GM21447 (cell line): ENCODE data around the gene PSMD6.

Source experiments
- ATAC-seq: cut with Tn5 transposase; IDR thresholded peaks from one replicate; pipeline ENCODE4 v1.9.1; 2021; ENCODE audit not compliant: unreplicated experiment

PSMD6 gene

GRCh38 chr3:64011685-64012084 lies 11.6 kb downstream of the PSMD6 start:
- ATAC-seq = no peak

GRCh38 chr3:64010199-64010598 lies 13.1 kb downstream of the PSMD6 start:
- ATAC-seq = no peak

DNA sequence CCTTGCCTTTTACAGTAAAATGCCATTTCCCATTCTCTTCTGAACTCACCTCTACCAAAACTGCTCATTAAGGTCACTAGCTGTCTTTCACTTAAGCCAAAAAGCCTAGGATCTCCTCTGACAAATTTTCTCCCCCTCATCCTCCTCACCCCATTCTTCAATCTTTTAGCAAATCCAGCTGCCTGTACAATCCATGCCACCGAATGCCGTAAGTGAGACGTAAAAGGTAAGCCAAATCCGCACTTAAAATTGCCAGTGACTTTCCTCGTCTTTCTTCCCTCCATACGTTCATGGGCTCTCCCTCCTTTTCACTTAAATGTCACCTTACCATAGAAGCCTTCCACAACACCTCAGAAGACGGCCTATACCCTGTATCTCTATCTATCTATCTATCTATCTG lies 13.8 kb downstream of the PSMD6 start:
- ATAC-seq = no peak

GRCh38 chr3:64008487-64009351 lies 14.6 kb downstream of the PSMD6 start:
- ATAC-seq = no peak

GRCh38 chr3:64008017-64008416 lies 15.3 kb downstream of the PSMD6 start:
- ATAC-seq = no peak

- ATAC-seq = no peak
Observed at GRCh38 chr3:64003589-64003988, 19.7 kb downstream of the PSMD6 start.

DNA sequence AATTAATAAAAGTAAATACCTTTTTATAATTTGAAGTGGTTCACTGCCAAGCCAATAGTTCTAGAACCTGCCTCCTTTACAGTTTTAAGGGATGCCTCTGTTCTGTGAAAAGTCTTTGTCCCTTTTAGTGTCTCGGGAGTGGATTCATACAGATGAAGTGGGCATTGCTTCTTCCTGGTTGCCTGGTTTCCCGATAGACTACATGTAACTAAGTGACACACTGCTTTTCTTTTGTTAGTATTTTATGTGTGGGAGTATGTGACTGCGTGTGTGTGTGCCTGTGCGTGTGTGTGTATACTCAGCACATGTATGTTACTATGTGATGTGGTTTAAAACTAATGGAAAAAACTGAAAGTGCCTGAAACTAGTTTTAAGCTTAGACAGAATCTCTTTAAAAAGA lies 21.1 kb downstream of the PSMD6 start:
- ATAC-seq = no peak

DNA sequence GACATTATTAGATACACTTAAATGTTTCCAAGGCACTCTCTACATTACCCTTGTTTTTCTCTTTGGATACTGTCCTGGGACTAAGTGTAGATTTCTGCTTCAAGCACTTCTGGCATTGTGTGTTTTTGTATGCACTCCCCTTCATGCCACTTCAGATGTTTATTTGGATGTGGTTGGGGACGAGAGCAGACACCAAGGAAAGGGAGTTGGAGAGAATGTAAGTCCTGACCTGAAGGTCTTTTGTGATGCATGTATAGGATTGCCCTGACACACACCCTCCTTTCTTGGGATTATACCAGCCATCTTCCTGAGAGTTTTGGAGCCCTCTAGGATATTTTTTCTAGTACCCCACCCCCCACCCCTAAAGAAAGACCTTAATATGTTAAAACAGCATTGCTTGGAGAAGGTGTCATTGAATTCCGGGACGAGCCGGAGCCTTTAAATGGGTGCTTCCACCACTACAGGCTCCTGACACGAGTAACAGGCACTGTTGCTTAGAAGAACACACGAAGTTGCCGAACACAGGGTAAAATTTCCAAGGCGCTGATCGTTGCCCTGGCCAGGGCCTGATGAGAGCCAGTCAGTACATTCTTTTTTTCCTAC lies 22.7 kb downstream of the PSMD6 start:
- no peak for ATAC-seq

DNA sequence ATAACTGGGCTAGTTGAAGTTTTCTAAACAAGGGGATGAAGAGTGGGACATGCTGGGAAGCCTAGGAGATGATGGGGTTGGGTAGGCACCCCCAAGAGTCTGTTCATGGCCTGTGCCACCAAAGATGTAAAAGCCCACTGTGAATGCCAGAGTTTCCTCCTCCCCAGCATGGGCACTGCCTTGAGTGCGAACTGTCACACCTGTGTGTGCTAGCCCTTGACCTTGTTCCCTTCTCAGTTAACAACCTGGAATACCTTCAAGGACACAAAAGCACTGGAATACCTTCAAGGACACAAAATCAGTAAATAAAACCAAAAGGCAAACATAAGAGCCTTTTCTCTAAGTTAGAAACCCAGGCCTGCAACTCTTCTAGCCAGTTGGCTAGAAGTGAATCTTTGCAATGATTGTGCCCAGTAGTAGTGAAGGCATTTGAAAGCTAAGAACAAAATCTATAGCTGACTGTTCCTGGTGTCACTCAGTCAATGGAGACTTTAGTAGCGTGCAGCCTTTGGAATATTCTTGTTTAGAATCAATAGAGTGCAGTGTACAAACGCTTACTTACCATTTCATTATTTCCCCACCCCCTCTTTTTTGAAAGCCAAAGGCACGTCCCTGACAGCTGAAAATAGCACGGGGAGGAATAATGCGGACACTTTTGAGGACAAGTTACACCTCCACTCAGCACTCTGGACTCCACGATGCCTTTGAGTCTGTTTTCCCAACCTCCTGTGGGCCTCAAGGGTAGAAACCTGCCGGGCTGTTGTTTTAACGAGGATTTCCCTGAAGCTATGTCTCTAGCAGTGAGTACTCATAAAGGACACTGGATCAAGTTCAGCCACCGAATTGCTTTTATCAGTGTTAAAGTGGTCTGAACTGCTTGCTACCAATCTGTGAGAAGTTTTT lies 24.2 kb downstream of the PSMD6 start:
- no peak for ATAC-seq

- ATAC-seq = no peak
Observed at GRCh38 chr3:63995086-63995485, 28.2 kb downstream of the PSMD6 start.

GRCh38 chr3:63993653-63994079 lies 29.6 kb downstream of the PSMD6 start:
- ATAC-seq = peak; percentile 84

DNA sequence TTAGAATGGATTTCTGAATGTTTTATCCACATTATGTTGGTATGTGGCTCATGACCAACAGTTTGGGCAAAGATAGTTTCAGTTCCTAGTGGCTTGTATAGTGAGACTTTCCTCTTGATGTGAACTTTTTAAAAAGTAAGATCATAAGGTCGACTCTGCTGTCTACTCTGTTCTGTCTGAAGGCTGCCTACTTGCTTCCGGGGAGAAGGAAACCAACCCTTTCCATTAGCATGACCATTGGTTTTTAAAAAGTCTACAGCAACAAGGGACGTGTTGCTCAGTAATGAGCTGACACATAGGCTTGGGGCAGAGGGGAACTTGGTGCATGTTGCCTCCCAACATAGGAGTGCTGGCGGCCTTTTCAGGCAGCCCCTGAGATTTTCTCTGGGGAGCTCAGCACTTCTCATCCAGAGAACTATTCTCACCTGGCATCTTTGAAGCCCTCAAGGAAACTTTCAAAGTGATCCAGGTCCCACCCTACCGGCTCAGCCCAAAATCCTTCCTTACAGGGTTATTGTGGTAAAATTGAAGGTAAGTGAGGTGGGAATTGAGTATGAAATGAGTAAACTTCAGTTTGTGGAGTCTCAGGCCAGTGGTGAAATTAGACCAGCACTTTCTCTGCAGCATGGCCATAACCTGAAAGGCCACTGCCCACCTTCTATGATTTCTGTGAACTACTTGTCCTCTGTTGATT lies 30.6 kb downstream of the PSMD6 start:
- ATAC-seq = no peak

GRCh38 chr3:63991666-63992065 lies 31.6 kb downstream of the PSMD6 start:
- ATAC-seq = no peak

DNA sequence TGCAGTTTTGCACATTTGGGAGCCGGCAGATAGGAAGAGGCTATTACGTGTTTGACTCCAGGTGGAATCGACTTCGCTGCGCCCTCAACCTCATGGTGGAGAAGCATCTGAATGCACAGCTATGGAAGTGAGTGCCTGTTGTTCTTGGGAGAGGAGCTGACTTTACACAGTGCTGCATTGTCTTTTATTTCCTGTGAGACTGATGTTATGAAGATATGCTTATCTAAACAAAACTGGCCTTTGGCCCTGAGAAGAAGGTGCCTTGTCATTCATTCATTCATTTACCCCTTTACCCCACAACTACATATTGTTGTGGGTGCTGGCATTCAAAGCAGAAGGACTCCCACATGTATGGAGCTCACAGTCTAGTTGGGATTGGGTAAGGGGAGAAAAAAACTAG lies 32.6 kb downstream of the PSMD6 start:
- ATAC-seq = no peak

DNA sequence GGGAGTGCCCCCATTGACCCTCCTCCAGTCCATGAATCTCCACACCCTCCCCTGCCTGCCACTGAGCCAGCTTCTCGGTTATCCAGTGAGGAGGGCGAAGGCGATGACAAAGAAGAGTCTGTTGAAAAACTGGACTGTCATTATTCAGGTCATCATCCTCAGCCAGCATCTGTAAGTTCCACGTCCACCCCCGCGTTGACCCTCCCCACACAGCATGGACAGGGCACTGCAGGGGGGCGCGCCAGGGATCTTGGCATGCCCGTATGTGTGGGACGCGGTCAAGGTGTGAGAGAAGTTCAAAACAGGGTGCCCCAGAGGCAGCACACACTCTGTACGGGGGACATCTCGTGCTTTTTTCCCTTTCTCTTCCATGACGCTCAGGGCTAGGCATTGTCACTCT lies 33.1 kb downstream of the PSMD6 start:
- ATAC-seq = no peak

- ATAC-seq = no peak
Observed at GRCh38 chr3:63988943-63989342, 34.4 kb downstream of the PSMD6 start.

DNA sequence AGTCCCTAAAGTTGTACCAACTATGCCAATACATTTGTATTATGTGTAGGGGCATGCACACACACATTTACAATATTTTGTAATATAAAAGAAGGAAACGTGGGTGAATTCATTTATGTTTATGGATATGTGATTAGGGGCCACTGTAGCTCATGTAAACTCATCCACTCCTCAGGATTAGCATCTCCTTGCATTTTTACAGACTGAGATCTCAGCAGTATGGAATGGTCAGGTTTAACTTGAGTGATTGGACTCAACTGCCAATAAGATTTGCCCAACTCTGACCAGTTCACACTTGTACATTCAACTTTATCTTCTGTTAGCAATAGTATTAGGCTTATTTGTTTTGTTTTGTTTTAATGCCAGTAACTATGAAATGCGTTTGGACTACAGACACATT lies 36.5 kb downstream of the PSMD6 start:
- no peak for ATAC-seq

DNA sequence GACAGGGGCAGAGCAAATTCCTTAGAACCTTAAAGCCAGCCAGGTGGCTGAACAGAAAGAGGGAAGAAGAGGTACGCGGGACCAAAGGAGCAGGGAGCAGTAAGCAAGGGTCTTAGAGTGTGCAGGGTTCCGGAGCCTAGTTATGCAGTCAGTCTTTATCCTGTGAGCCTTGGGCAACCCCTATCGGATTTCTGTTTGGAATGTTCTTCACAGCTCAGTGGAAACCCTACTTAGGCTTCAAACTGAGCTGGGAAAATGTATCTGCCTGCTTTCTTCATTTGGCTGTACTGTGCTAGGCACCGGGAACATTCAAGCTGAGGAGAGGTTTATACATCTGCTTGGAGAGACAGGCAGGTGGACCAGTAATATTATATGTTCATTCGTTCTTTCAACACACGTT lies 37.1 kb downstream of the PSMD6 start:
- no peak for ATAC-seq

DNA sequence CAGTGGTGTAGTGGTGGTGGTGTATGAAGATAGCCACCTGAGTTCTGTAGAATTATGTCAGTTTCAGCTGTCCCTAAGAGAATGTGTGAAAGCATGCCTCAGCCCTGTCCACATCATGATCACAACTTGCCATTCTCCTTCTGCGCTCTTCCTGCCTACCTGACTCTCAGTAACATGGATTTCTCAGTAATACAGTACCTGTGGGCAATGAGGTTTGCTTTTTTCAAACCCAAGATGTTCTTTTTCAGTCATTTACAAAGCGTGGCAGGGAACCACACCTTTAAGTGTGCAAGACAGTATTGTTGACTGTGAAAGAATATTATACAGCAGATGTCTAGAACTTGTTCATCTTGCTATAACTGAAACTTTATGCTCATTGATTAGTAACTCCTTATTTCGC lies 38.9 kb downstream of the PSMD6 start:
- ATAC-seq = no peak

GRCh38 chr3:63981980-63982379 lies 41.3 kb downstream of the PSMD6 start:
- no peak for ATAC-seq
